ENCODE results near the gene MACROD1.

The MACROD1 gene

GRCh38 chr11:64036087-64037026 is 129.6 kb downstream of the MACROD1 start:
- DNase-seq (ENCODE audit: low read depth in 2 of 2) = no peak

GRCh38 chr11:64035576-64035975 is 130.3 kb downstream of the MACROD1 start, which contains the start of gene FLRT1:
TSS of gene FLRT1 (plus strand) at chr11:64035931. CDS start at chr11:64116268, 80,337 bp downstream.
- no peak for DNase-seq (ENCODE audit: low read depth in 2 of 2)

GRCh38 chr11:64035081-64035524 is 130.8 kb downstream of the MACROD1 start:
- no peak for DNase-seq (ENCODE audit: low read depth in 2 of 2)

GRCh38 chr11:64034411-64034811 is 131.5 kb downstream of the MACROD1 start:
- DNase-seq (ENCODE audit: low read depth in 2 of 2) = no peak

- DNase-seq (ENCODE audit: low read depth in 2 of 2) = no peak
These were observed 133.9 kb downstream of the MACROD1 start for GRCh38 chr11:64032050-64032449.

- no peak for DNase-seq (ENCODE audit: low read depth in 2 of 2)
These were observed 134.9 kb downstream of the MACROD1 start for GRCh38 chr11:64031001-64031400.

- DNase-seq (ENCODE audit: low read depth in 2 of 2) = no peak
These were observed 136.1 kb downstream of the MACROD1 start for GRCh38 chr11:64029773-64030172.

GRCh38 chr11:64028398-64029115 is 137.4 kb downstream of the MACROD1 start:
- DNase-seq (ENCODE audit: low read depth in 2 of 2) = no peak

GRCh38 chr11:64027651-64028397 is 138.1 kb downstream of the MACROD1 start:
- DNase-seq (ENCODE audit: low read depth in 2 of 2) = no peak

GRCh38 chr11:64026575-64027205 is 139.2 kb downstream of the MACROD1 start:
- no peak for DNase-seq (ENCODE audit: low read depth in 2 of 2)

GRCh38 chr11:64025205-64025604 is 140.7 kb downstream of the MACROD1 start:
- DNase-seq (ENCODE audit: low read depth in 2 of 2) = no peak

- DNase-seq (ENCODE audit: low read depth in 2 of 2) = no peak
These were observed 141.9 kb downstream of the MACROD1 start for GRCh38 chr11:64023712-64024710.

GRCh38 chr11:64022125-64022784 is 143.7 kb downstream of the MACROD1 start:
- no peak for DNase-seq (ENCODE audit: low read depth in 2 of 2)

GRCh38 chr11:64021757-64022093 is 144.2 kb downstream of the MACROD1 start:
- DNase-seq (ENCODE audit: low read depth in 2 of 2) = no peak

- DNase-seq (ENCODE audit: low read depth in 2 of 2) = no peak
These were observed 144.7 kb downstream of the MACROD1 start for GRCh38 chr11:64020976-64021756.

- DNase-seq (ENCODE audit: low read depth in 2 of 2) = no peak
These were observed 146.5 kb downstream of the MACROD1 start for GRCh38 chr11:64019106-64020037.

- DNase-seq (ENCODE audit: low read depth in 2 of 2) = no peak
These were observed 147.6 kb downstream of the MACROD1 start for GRCh38 chr11:64018310-64018709.

GRCh38 chr11:64017945-64018224 is 148.0 kb downstream of the MACROD1 start:
- no peak for DNase-seq (ENCODE audit: low read depth in 2 of 2)

Data from stimulated activated CD4-positive, alpha-beta T cell treated with anti-CD3 and anti-CD28 coated beads, Interleukin-12 subunit alpha, Interleukin-12 subunit beta, amount 100 ng/mL, for 24 hours (primary cell).